Retina (tissue), 1 donor: ENCODE data around the gene CCT2.

Experiments used
- DNase-seq: peaks from one replicate; pipeline ENCODE4 v3.0.0-alpha.2; 2016

CCT2 gene

GRCh38 chr12:69585189-69586062 is at the start of gene CCT2:
TSS of gene CCT2 (plus strand) at chr12:69585459. CDS start at chr12:69585522, 63 bp downstream.
- peak; percentile 98 for DNase-seq

- DNase-seq: no peak
Observed at GRCh38 chr12:69540987-69541386, 44.3 kb upstream of the CCT2 start.

- no peak for DNase-seq
Observed at GRCh38 chr12:69544087-69544486, 41.2 kb upstream of the CCT2 start.

- no peak for DNase-seq
Observed at GRCh38 chr12:69545081-69545480, 40.2 kb upstream of the CCT2 start.

GRCh38 chr12:69546693-69547438 is 38.4 kb upstream of the CCT2 start:
- no peak for DNase-seq

- no peak for DNase-seq
Observed at GRCh38 chr12:69548687-69549086, 36.6 kb upstream of the CCT2 start.

GRCh38 chr12:69550569-69551350 is 34.5 kb upstream of the CCT2 start:
- DNase-seq: no peak

- DNase-seq: no peak
Observed at GRCh38 chr12:69553628-69554248, 31.5 kb upstream of the CCT2 start.

GRCh38 chr12:69555461-69555860 is 29.8 kb upstream of the CCT2 start:
- no peak for DNase-seq

- DNase-seq: no peak
Observed at GRCh38 chr12:69556383-69556782, 28.9 kb upstream of the CCT2 start.

GRCh38 chr12:69563166-69563762 is 22.0 kb upstream of the CCT2 start:
- DNase-seq: no peak

- DNase-seq: no peak
Observed at GRCh38 chr12:69566603-69567002, 18.7 kb upstream of the CCT2 start.

- DNase-seq: no peak
Observed at GRCh38 chr12:69569236-69569635, 16.0 kb upstream of the CCT2 start.

- no peak for DNase-seq
Observed at GRCh38 chr12:69570000-69570516, 15.2 kb upstream of the CCT2 start.

GRCh38 chr12:69570545-69571399 is 14.5 kb upstream of the CCT2 start:
- peak; percentile 42 for DNase-seq

GRCh38 chr12:69575346-69575745 is 9.9 kb upstream of the CCT2 start:
- DNase-seq: no peak

- DNase-seq: no peak
Observed at GRCh38 chr12:69578283-69578682, 7.0 kb upstream of the CCT2 start.

GRCh38 chr12:69579029-69579428 is 6.2 kb upstream of the CCT2 start:
- no peak for DNase-seq

GRCh38 chr12:69580074-69580473 is 5.2 kb upstream of the CCT2 start:
- DNase-seq: no peak

- DNase-seq: no peak
Observed at GRCh38 chr12:69583203-69583602, 2.1 kb upstream of the CCT2 start.

- no peak for DNase-seq
Observed at GRCh38 chr12:69588527-69588926, 3.3 kb downstream of the CCT2 start.
